Measurements from ENCODE around the gene RAPGEF1. TPM values are rescaled to one million over a fixed set of nuclear protein-coding genes. Genes with fewer than 3 reads are reported as not detected.
A peak's percentile ranks its signal among the peaks of the same experiment; 100 is the strongest.

RAPGEF1 gene
- total RNA-seq, 1 experiment from 2014 or later, result 25.2 TPM

DNA sequence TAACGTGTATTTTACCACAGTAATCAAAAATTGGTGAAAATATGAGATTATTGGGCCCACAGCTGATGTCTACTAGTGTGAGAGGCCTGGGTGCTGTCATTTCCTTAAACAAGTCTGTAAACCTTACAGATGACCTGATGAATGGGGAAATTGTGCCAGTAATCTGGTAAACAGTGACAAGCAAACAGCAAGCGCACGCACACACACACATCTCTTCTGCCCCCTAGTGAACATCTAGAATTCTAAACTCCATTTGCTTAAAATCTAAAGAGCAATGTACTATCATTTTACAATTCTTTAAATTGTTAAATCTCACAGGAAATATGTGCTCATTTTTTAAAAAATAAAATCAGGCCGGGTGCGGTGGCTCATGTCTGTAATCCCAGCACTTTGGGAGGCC lies 7.5 kb upstream of the RAPGEF1 start:
- Histone ChIP-seq H3K27ac (ENCODE audit: low read length) (no peak overlapping the region), H3F3A (ENCODE audit: low read length, unreplicated experiment) (no peaks in the 10 kb centered on the region), H3K36me3 (ENCODE audit: low read depth, low read length) (no peaks in the 10 kb centered on the region), H3K9me2 (replicated peaks; ENCODE audit: low read length) (no peaks in the 10 kb centered on the region), H3K27me3 (ENCODE audit: low read length) (no peaks in the 10 kb centered on the region), H2AFZ (ENCODE audit: low read length) (no peak overlapping the region), H4K20me1 (ENCODE audit: low read length) (no peaks in the 10 kb centered on the region), H3K4me3 (ENCODE audit: low read length) (no peak overlapping the region), H3K4me2 (ENCODE audit: low read length) (no peak overlapping the region), H3K4me1 (ENCODE audit: insufficient read depth, low read length) (no peaks in the 10 kb centered on the region), H3K79me2 (ENCODE audit: low read length) (no peaks in the 10 kb centered on the region), H3K9me3 (ENCODE audit: low read length) (no peaks in the 10 kb centered on the region), H3K9ac (ENCODE audit: low read length) (no peak overlapping the region)
- TF ChIP-seq EZH2phosphoT487 (IDR thresholded peaks at IDR 0.05; ENCODE audit: borderline replicate concordance, low read length) (no peak), EZH2 (IDR thresholded peaks at IDR 0.05; ENCODE audit: low read length, unreplicated experiment) (no peak)
- TF ChIP-seq, protein P1, sequence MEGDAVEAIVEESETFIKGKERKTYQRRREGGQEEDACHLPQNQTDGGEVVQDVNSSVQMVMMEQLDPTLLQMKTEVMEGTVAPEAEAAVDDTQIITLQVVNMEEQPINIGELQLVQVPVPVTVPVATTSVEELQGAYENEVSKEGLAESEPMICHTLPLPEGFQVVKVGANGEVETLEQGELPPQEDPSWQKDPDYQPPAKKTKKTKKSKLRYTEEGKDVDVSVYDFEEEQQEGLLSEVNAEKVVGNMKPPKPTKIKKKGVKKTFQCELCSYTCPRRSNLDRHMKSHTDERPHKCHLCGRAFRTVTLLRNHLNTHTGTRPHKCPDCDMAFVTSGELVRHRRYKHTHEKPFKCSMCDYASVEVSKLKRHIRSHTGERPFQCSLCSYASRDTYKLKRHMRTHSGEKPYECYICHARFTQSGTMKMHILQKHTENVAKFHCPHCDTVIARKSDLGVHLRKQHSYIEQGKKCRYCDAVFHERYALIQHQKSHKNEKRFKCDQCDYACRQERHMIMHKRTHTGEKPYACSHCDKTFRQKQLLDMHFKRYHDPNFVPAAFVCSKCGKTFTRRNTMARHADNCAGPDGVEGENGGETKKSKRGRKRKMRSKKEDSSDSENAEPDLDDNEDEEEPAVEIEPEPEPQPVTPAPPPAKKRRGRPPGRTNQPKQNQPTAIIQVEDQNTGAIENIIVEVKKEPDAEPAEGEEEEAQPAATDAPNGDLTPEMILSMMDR (conservative IDR thresholded peaks at IDR 0.05; ENCODE audit: low read depth, low read length), result peak; percentile 70
- BruUV-seq (replicated peaks), result no TSS peak
- peak; percentile 69 for ATAC-seq
- DNase-seq, result peak; percentile 73
- POLR2A ChIA-PET (ENCODE audit: unreplicated experiment), result no interaction called here
- intact Hi-C loops (cut with micrococcal nuclease), result loop anchor here (2.0 kb wide), 1 partner anchor 157 kb away; no protein-coding TSS in a partner anchor
- CTCF ChIA-PET, result interaction anchor here (0.7 kb wide), 1 partner anchor 178 kb away, joined by 4 read pairs; no protein-coding TSS in a partner anchor

DNA sequence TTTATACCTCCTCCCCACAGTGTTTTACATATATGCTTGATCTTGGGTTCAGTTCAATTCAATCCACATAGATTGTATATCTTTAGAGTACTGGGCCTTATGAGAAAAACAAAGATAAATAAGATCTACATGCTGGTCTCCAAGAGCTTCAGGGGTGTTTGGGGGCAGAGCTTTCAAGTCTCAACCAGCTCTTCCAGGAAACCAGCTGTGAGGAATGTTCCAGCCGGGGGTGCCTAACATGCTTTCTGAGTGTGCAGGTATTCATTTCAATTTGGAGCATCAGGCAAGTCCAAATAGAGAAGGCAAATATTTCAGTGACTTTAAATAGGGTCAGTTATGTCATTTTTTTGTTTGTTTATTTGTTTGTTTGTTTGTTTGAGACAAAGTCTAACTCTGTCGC lies 5.7 kb upstream of the RAPGEF1 start:
- ChIA-PET POLR2A (ENCODE audit: unreplicated experiment) (no interaction called here), CTCF (no interaction called here)
- DNase-seq (no peak), ATAC-seq (no peak)
- Histone ChIP-seq H2AFZ (ENCODE audit: low read length) (no peak overlapping the region), H4K20me1 (ENCODE audit: low read length) (no peaks in the 10 kb centered on the region), H3K9me3 (ENCODE audit: low read length) (no peaks in the 10 kb centered on the region), H3K27me3 (ENCODE audit: low read length) (no peaks in the 10 kb centered on the region), H3K4me2 (ENCODE audit: low read length) (no peak overlapping the region), H3K4me1 (ENCODE audit: insufficient read depth, low read length) (no peaks in the 10 kb centered on the region), H3K27ac (ENCODE audit: low read length) (no peak overlapping the region), H3F3A (ENCODE audit: low read length, unreplicated experiment) (no peaks in the 10 kb centered on the region), H3K4me3 (ENCODE audit: low read length) (no peak overlapping the region), H3K36me3 (ENCODE audit: low read depth, low read length) (no peaks in the 10 kb centered on the region), H3K9ac (ENCODE audit: low read length) (no peak overlapping the region), H3K79me2 (ENCODE audit: low read length) (no peaks in the 10 kb centered on the region), H3K9me2 (replicated peaks; ENCODE audit: low read length) (no peaks in the 10 kb centered on the region)
- intact Hi-C loops (cut with micrococcal nuclease), result loop anchor here (2.0 kb wide), 1 partner anchor 155 kb away; no protein-coding TSS in a partner anchor
- TF ChIP-seq, protein P1 (conservative IDR thresholded peaks at IDR 0.05; ENCODE audit: low read depth, low read length), result no peak
- no peak for TF ChIP-seq EZH2phosphoT487 (IDR thresholded peaks at IDR 0.05; ENCODE audit: borderline replicate concordance, low read length)
- TF ChIP-seq EZH2 (IDR thresholded peaks at IDR 0.05; ENCODE audit: low read length, unreplicated experiment), result no peak
- BruUV-seq (replicated peaks), result no TSS peak

DNA sequence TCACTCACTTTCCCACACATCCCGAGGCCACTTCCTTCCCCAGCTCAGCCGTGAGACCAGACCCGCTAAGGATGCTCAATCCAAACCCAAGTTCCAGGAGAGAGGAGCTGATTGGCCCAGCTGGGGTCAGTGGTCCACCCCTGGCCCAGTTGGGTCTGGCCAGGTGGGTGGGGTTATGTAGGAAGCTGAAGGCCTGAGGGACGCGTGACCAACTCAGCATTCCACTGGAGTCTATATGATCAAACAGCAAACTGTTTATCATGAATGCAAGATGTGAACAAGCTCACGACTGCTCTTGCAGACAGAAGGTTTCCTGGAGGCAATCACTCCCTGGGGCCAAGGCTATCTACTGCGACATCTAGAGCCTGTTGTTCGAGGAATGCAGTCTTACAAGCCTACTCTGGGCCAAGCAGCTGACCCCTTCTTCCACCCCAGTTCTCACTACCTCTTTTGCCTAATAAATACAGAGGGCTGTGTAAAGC lies 4.9 kb upstream of the RAPGEF1 start:
- Histone ChIP-seq H3K27ac (ENCODE audit: low read length) (no peak overlapping the region), H4K20me1 (ENCODE audit: low read length) (no peaks in the 10 kb centered on the region), H3K4me3 (ENCODE audit: low read length) (no peak overlapping the region), H3K36me3 (ENCODE audit: low read depth, low read length) (no peaks in the 10 kb centered on the region), H3F3A (ENCODE audit: low read length, unreplicated experiment) (no peaks in the 10 kb centered on the region), H3K79me2 (ENCODE audit: low read length) (no peaks in the 10 kb centered on the region), H3K4me1 (ENCODE audit: insufficient read depth, low read length) (no peaks in the 10 kb centered on the region), H3K4me2 (ENCODE audit: low read length) (no peak overlapping the region), H2AFZ (ENCODE audit: low read length) (no peak overlapping the region), H3K9me2 (replicated peaks; ENCODE audit: low read length) (no peaks in the 10 kb centered on the region), H3K9ac (ENCODE audit: low read length) (no peak overlapping the region), H3K27me3 (ENCODE audit: low read length) (no peaks in the 10 kb centered on the region), H3K9me3 (ENCODE audit: low read length) (no peaks in the 10 kb centered on the region)
- DNase-seq, result no peak
- intact Hi-C loops (cut with micrococcal nuclease), result no loop called here
- ChIA-PET POLR2A (ENCODE audit: unreplicated experiment) (no interaction called here), CTCF (no interaction called here)
- ATAC-seq, result no peak
- TF ChIP-seq EZH2phosphoT487 (IDR thresholded peaks at IDR 0.05; ENCODE audit: borderline replicate concordance, low read length), result no peak
- TF ChIP-seq, protein P1 (conservative IDR thresholded peaks at IDR 0.05; ENCODE audit: low read depth, low read length), result no peak
- no peak for TF ChIP-seq EZH2 (IDR thresholded peaks at IDR 0.05; ENCODE audit: low read length, unreplicated experiment)
- no TSS peak for BruUV-seq (replicated peaks)

Measured in PC-3 (cell line).